ENCODE results near the gene DISC1.

DNA sequence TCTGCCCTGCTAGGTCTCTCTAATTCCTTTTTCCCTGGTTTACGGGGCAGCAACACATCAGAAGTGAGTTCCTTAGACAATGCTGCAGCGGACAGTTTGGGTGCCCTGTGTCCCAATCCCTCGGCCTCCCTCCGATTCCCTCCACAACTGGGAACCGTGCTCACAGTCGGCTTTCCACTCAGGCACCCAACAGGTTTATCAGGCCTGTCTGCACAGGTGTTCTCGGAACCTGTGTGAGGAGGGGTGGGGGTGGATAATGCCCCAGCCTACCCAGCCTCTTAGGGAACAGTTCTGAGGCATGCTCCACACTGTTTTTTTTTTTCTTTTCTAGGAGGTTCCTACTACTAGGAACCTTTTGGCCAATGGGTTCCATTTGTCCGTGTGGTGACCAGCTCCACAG, 131.2 kb downstream of the DISC1 start:
- TF ChIP-seq, protein P1, sequence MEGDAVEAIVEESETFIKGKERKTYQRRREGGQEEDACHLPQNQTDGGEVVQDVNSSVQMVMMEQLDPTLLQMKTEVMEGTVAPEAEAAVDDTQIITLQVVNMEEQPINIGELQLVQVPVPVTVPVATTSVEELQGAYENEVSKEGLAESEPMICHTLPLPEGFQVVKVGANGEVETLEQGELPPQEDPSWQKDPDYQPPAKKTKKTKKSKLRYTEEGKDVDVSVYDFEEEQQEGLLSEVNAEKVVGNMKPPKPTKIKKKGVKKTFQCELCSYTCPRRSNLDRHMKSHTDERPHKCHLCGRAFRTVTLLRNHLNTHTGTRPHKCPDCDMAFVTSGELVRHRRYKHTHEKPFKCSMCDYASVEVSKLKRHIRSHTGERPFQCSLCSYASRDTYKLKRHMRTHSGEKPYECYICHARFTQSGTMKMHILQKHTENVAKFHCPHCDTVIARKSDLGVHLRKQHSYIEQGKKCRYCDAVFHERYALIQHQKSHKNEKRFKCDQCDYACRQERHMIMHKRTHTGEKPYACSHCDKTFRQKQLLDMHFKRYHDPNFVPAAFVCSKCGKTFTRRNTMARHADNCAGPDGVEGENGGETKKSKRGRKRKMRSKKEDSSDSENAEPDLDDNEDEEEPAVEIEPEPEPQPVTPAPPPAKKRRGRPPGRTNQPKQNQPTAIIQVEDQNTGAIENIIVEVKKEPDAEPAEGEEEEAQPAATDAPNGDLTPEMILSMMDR (IDR thresholded peaks at IDR 0.05): no peak
- no peak for TF ChIP-seq POLR2A (IDR thresholded peaks at IDR 0.05)
